ENCODE data around the gene SLC36A1. TPM values are rescaled to one million over a fixed set of nuclear protein-coding genes. Genes with fewer than 3 reads are reported as not detected.

SLC36A1 gene
- total RNA-seq, 2 experiments from 2014 or later: 3.5 to 3.7 TPM

- no peaks in the 10 kb centered on the region for H3K36me3 Mint-ChIP-seq (ENCODE audit: low read depth)
- peaks cover 26% of the 10 kb centered on the region for H3K4me1 Mint-ChIP-seq (ENCODE audit: low read depth)
- no peak for TF ChIP-seq CTCF (IDR thresholded peaks at IDR 0.05)
- ChIA-PET POLR2A (interaction anchor here (0.5 kb wide), 1 partner anchor 187 kb away, joined by 3 read pairs; no protein-coding TSS in a partner anchor), CTCF (interaction anchor here (1.1 to 1.5 kb wide), 4 partner anchors 50 to 319 kb away, joined by 3 to 6 read pairs (median 4); no protein-coding TSS in a partner anchor)
- no peak overlapping the region for H3K4me3 Mint-ChIP-seq
- no peak overlapping the region for H3K27ac Mint-ChIP-seq
- no peaks in the 10 kb centered on the region for H3K9me3 Mint-ChIP-seq
- no peak for ATAC-seq
- no peaks in the 10 kb centered on the region for H3K27me3 Mint-ChIP-seq
- DNase-seq: no peak
- intact Hi-C loops (cut with micrococcal nuclease): no loop called here
These were observed 4.5 kb downstream of the SLC36A1 start for GRCh38 chr5:151451626-151452520.

DNA sequence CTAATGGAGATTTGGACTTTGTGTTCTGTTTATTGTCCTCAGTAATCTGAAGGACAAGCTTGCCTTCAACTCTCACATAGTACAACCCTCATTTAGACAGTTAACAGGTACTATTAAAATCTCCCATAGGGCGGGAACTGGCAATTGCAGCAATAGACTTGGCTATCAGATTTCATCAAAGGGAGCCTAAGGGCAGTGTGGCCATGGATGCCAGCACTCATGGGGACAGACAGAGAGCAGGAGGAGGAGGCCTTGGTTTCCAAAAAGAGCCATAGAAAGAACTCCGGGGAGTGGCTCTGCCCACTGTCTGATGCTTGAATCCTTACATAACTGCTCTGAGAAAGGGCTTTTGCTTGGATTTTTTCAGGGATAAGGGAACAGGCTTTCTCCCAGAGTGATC lies 6.8 kb downstream of the SLC36A1 start:
- H3K4me3 Mint-ChIP-seq: no peak overlapping the region
- no peaks in the 10 kb centered on the region for H3K36me3 Mint-ChIP-seq (ENCODE audit: low read depth)
- TF ChIP-seq CTCF (IDR thresholded peaks at IDR 0.05): no peak
- no peak for DNase-seq
- ATAC-seq: no peak
- H3K4me1 Mint-ChIP-seq (ENCODE audit: low read depth): peaks cover 16% of the 10 kb centered on the region
- ChIA-PET POLR2A (no interaction called here), CTCF (interaction anchor here (0.7 kb wide), 1 partner anchor 527 kb away, joined by 4 read pairs; no protein-coding TSS in a partner anchor)
- H3K27ac Mint-ChIP-seq: no peak overlapping the region
- no peaks in the 10 kb centered on the region for H3K27me3 Mint-ChIP-seq
- intact Hi-C loops (cut with micrococcal nuclease): no loop called here
- no peaks in the 10 kb centered on the region for H3K9me3 Mint-ChIP-seq

GRCh38 chr5:151454889-151455288 lies 7.5 kb downstream of the SLC36A1 start:
- Mint-ChIP-seq H3K27me3 (no peaks in the 10 kb centered on the region), H3K36me3 (ENCODE audit: low read depth) (no peaks in the 10 kb centered on the region), H3K4me1 (ENCODE audit: low read depth) (peaks cover 10% of the 10 kb centered on the region), H3K4me3 (no peak overlapping the region), H3K27ac (no peak overlapping the region), H3K9me3 (no peaks in the 10 kb centered on the region)
- CTCF ChIA-PET: no interaction called here
- POLR2A ChIA-PET: no interaction called here
- DNase-seq: no peak
- no peak for TF ChIP-seq CTCF (IDR thresholded peaks at IDR 0.05)
- intact Hi-C loops (cut with micrococcal nuclease): no loop called here
- ATAC-seq: no peak

DNA sequence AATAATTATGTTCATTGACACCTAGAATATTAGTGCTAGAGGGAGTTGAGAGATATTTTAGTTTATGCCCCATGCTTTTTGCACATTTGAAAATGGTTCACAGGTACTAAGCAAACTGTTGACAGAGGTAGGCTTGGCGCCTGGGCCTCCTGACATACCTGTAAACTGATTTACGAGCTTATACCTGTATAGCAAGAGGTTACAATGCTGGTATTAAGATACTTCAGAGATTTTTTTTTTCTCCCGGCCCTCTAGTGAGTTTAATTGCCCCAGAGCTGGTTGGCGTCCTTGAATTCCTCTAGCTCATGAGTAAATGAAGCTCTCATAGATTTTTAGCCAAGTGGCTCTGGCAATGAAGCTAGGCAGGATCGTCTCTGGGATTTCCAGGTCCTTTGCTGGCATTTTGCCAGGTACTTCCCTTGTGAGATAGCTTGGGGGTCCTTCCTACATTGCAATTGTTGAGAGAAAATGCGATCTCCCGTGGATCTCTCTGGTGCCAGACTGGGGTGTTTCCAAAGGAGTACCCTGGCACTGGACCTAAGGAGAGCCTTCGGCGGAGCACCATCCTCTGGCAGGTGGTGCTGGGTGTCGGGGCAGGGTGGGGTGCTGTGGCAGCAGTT lies 9.0 kb downstream of the SLC36A1 start:
- ATAC-seq (no peak), DNase-seq (no peak)
- ChIA-PET CTCF (interaction anchor here (1.0 to 1.4 kb wide), 2 partner anchors 9 to 45 kb away, joined by 3 to 9 read pairs; partner anchors contain the start of gene SLC36A1), POLR2A (no interaction called here)
- peaks cover 8% of the 10 kb centered on the region for H3K4me1 Mint-ChIP-seq (ENCODE audit: low read depth)
- no peak for TF ChIP-seq CTCF (IDR thresholded peaks at IDR 0.05)
- H3K27ac Mint-ChIP-seq: no peak overlapping the region
- no peaks in the 10 kb centered on the region for H3K27me3 Mint-ChIP-seq
- no peaks in the 10 kb centered on the region for H3K36me3 Mint-ChIP-seq (ENCODE audit: low read depth)
- H3K9me3 Mint-ChIP-seq: no peaks in the 10 kb centered on the region
- intact Hi-C loops (cut with micrococcal nuclease): no loop called here
- H3K4me3 Mint-ChIP-seq: no peak overlapping the region

DNA sequence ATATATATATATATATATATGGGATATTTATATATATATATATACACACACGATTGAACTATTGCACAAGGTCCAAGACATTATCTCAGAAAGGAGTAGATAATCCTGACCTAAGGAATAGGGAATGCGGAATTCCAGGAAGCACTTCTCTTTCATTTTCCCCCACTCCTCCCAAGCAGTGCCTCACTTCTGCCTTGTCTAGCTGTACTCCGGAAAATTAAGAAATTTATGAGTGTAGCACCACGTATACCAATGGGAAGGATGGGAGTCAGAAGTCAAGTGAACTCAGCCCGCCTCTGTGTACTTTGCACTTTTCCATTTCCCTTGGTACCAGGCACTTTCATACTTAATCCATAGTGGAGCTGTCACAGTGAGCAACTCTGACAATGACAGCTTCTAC lies 10.9 kb downstream of the SLC36A1 start:
- H3K27me3 Mint-ChIP-seq: no peaks in the 10 kb centered on the region

More for the DNA sequence above, 10.9 kb downstream of the SLC36A1 start:
- ChIA-PET CTCF (interaction anchor here (0.8 to 4.8 kb wide), 3 partner anchors 12 to 200 kb away, joined by 3 to 29 read pairs (median 11); partner anchors contain the start of gene SLC36A1), POLR2A (no interaction called here)
- no peaks in the 10 kb centered on the region for H3K36me3 Mint-ChIP-seq (ENCODE audit: low read depth)
- no peak for TF ChIP-seq CTCF (IDR thresholded peaks at IDR 0.05)
- no peaks in the 10 kb centered on the region for H3K9me3 Mint-ChIP-seq
- no peaks in the 10 kb centered on the region for H3K4me1 Mint-ChIP-seq (ENCODE audit: low read depth)
- DNase-seq (no peak), ATAC-seq (no peak)
- no peak overlapping the region for H3K4me3 Mint-ChIP-seq
- no peak overlapping the region for H3K27ac Mint-ChIP-seq
- intact Hi-C loops (cut with micrococcal nuclease): no loop called here
